Ovary (tissue), 9 donors: ENCODE data around the gene VMP1. TPM values are rescaled to one million over a fixed set of nuclear protein-coding genes. Genes with fewer than 3 reads are reported as not detected.
A peak's percentile ranks its signal among the peaks of the same experiment; 100 is the strongest.

ENCODE experiments used
- DNase-seq, 5 donors: peaks; one replicate each; pipeline ENCODE4 v3.0.0-alpha.2; 2019 to 2020
- H3K27ac ChIP-seq, 2 donors: fragments of 200-600 bp; one replicate each; pipeline versions ENCODE4 v1.5.1 to v1.8.0; 2019 to 2022
- H3K27me3 ChIP-seq: fragments of 200-600 bp; one replicate; pipeline ENCODE4 v1.8.0; 2022
- H3K36me3 ChIP-seq: fragments of 200-600 bp; sonication (generic); one replicate; pipeline ENCODE4 v1.5.1; 2019
- H3K4me1 ChIP-seq: one replicate; pipeline ENCODE4 v1.8.1; 2013; ENCODE audit warnings: mild to moderate bottlenecking, moderate library complexity; ENCODE audit not compliant: insufficient read depth
- H3K4me3 ChIP-seq: fragments of 200-600 bp; sonication (generic); one replicate; pipeline ENCODE4 v1.5.1; 2017
- H3K9me3 ChIP-seq, 2 donors: fragments of 200-600 bp in 1 of 2; sonication (generic) in 1 of 2; one replicate each; pipeline versions ENCODE4 v1.5.1 to v1.8.1; 2013 to 2019; ENCODE audit warnings: mild to moderate bottlenecking in 1 of 2, moderate library complexity in 1 of 2
- EP300 ChIP-seq: sonication (generic); formaldehyde crosslinking; IDR thresholded peaks from one replicate; pipeline ENCODE4 v1.6.1; 2017; ENCODE audit warnings: antibody characterized with exemption
- POLR2A ChIP-seq: fragments of 450-650 bp; IDR thresholded peaks from one replicate; pipeline ENCODE4 v1.6.1; 2017; ENCODE audit warnings: antibody characterized with exemption, mild to moderate bottlenecking, moderate library complexity
- WGBS, 3 donors: extraction: QIAGEN DNeasy Blood & Tissue Kit in 1 of 3; methylation state at CpG; one replicate each; pipeline versions ENCODE4 v1.1.5 to v1.1.7; 2013 to 2017; 5-methylcytosine and 5-hydroxymethylcytosine counted together
- intact Hi-C, 4 donors: fragments of 100-400 bp; cut with DNase I; formaldehyde crosslinking; loops; one replicate each; pipeline versions ENCODE4 v1.11.0 to v1.15.1; 2022 to 2023
- polyA plus RNA-seq, 2 donors: library from polyadenylated mRNA; stranded (reverse); fragments of 200-250 nt in 1 of 2; fragments of 350-450 nt in 1 of 2; fragmentation: Illumina TruSeq in 1 of 2; extraction: RNeasy Lipid Tissue Mini Kit (QIAGEN cat#74804) in 1 of 2; gene quantifications; one replicate each; pipeline ENCODE4 v1.2.3, GENCODE V29; 2013 to 2014
- total RNA-seq, 7 donors: library from RNA; depleted of rRNA in 2 of 7; stranded (reverse); fragments of >200 nt in 2 of 7; fragmentation: NEBNext Ultra II Directional in 3 of 7; extraction: Animal tissue kit (Norgen Biotek cat#: 25700) in 3 of 7; gene quantifications; one replicate each; pipeline versions ENCODE4 v1.1.0 to v1.2.4, GENCODE V29; 2016 to 2023
- TF ChIP-seq, protein P1 (sequence below), 3 donors: fragments of 450-650 bp in 2 of 3; fragments of 200-600 bp in 1 of 3; IDR thresholded peaks; one replicate each; pipeline versions ENCODE4 v1.5.1 to v1.8.0; 2016 to 2022; ENCODE audit warnings: antibody characterized with exemption in 3 of 3, mild to moderate bottlenecking in 1 of 3
- donor health status: DM: no; HTN: no; CAD: no; lungs with moderate emphysema.
- donor health status: DM: no; HTN: no; CAD: no.
- donor health status: Bipolar disorder and iron deficiency.
- donor health status: DM: yes; HTN: yes; CAD: no.
- donor health status: DM: no; HTN: no; CAD: no.
- donor health status: DM: yes; HTN: yes; CAD: no.

Gene VMP1
- total and polyA plus RNA-seq, 9 donors = 63.5 to 667 (median 154) TPM

- H3K27me3 ChIP-seq = no peaks in the 10 kb centered on the region
- no peak for DNase-seq
- 90 to 93% (median 92%) methylated on average over 3 of the region's 3 CpGs for WGBS, 3 donors
- no peaks in the 10 kb centered on the region for H3K9me3 ChIP-seq
- no peaks in the 10 kb centered on the region for H3K4me1 ChIP-seq
- no peaks in the 10 kb centered on the region for H3K36me3 ChIP-seq
- TF ChIP-seq EP300 (no peak), POLR2A (no peak)
- TF ChIP-seq, protein P1, sequence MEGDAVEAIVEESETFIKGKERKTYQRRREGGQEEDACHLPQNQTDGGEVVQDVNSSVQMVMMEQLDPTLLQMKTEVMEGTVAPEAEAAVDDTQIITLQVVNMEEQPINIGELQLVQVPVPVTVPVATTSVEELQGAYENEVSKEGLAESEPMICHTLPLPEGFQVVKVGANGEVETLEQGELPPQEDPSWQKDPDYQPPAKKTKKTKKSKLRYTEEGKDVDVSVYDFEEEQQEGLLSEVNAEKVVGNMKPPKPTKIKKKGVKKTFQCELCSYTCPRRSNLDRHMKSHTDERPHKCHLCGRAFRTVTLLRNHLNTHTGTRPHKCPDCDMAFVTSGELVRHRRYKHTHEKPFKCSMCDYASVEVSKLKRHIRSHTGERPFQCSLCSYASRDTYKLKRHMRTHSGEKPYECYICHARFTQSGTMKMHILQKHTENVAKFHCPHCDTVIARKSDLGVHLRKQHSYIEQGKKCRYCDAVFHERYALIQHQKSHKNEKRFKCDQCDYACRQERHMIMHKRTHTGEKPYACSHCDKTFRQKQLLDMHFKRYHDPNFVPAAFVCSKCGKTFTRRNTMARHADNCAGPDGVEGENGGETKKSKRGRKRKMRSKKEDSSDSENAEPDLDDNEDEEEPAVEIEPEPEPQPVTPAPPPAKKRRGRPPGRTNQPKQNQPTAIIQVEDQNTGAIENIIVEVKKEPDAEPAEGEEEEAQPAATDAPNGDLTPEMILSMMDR (IDR thresholded peaks at IDR 0.05) = no peak
- intact Hi-C loops = no loop called here
- no peak overlapping the region for H3K27ac ChIP-seq
- no peak overlapping the region for H3K4me3 ChIP-seq
Measured at GRCh38 chr17:59737324-59737723, 29.9 kb downstream of the VMP1 start.

GRCh38 chr17:59743842-59744241, 36.4 kb downstream of the VMP1 start:
- no peaks in the 10 kb centered on the region for H3K36me3 ChIP-seq
- no peak overlapping the region for H3K27ac ChIP-seq
- H3K4me1 ChIP-seq = no peaks in the 10 kb centered on the region
- 96 to 98% (median 97%) methylated on average over 4 of the region's 4 CpGs for whole genome bisulfite sequencing, 3 donors
- no peaks in the 10 kb centered on the region for H3K9me3 ChIP-seq
- no peak for TF ChIP-seq EP300
- TF ChIP-seq, protein P1 (IDR thresholded peaks at IDR 0.05) = no peak
- TF ChIP-seq POLR2A = no peak
- H3K4me3 ChIP-seq = no peak overlapping the region
- H3K27me3 ChIP-seq = no peaks in the 10 kb centered on the region
- intact Hi-C loops = loop anchor here in 2 of 4 donors (2.0 to 10.0 kb wide), 3 partner anchors 117 to 291 kb away; no protein-coding TSS in a partner anchor
- DNase-seq = no peak

DNA sequence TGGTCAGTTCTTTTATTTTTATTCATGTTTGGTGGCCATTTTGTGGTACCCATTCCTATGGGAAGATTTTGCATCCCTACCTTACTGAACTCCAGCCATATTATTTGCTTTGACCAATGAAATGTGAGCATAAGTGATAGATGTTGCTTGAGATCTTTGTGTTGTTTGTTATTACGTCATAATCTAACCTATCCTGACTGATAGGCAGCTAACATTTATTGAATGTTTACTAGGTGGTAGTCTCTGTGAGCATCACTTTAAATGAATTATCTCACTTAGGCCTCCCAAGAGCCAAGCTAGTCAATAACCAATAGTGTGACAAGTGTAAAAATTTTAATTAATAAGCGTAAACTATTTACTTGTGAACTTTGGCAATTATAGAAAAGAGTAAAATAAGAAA, 37.6 kb downstream of the VMP1 start:
- Histone ChIP-seq H3K27ac (no peak overlapping the region), H3K27me3 (no peaks in the 10 kb centered on the region), H3K4me3 (no peak overlapping the region), H3K4me1 (no peaks in the 10 kb centered on the region), H3K36me3 (no peaks in the 10 kb centered on the region), H3K9me3 (no peaks in the 10 kb centered on the region)
- 94 to 97% (median 96%) methylated on average over 2 of the region's 2 CpGs for WGBS, 3 donors
- TF ChIP-seq, protein P1 (IDR thresholded peaks at IDR 0.05) = no peak
- TF ChIP-seq EP300 (no peak), POLR2A (no peak)
- intact Hi-C loops = loop anchor here in 3 of 4 donors (2.0 to 10.0 kb wide), 3 partner anchors 116 to 290 kb away; no protein-coding TSS in a partner anchor
- no peak for DNase-seq

- no peak for DNase-seq
- H3K27ac ChIP-seq = no peak overlapping the region
- H3K9me3 ChIP-seq = no peaks in the 10 kb centered on the region
- H3K4me1 ChIP-seq = no peaks in the 10 kb centered on the region
- H3K4me3 ChIP-seq = no peak overlapping the region
- WGBS, 3 donors = 84 to 87% (median 87%) methylated on average over 4 of the region's 4 CpGs
- no peaks in the 10 kb centered on the region for H3K27me3 ChIP-seq
- intact Hi-C loops = loop anchor here in 2 of 4 donors (5.0 to 10.0 kb wide), 2 partner anchors 115 to 288 kb away; no protein-coding TSS in a partner anchor
- no peak for TF ChIP-seq EP300
- TF ChIP-seq, protein P1 (IDR thresholded peaks at IDR 0.05) = peak in 2 of 3 donors; percentile 61 to 64
- H3K36me3 ChIP-seq = no peaks in the 10 kb centered on the region
Measured at GRCh38 chr17:59746849-59747445, 39.5 kb downstream of the VMP1 start.
